GM12878 (cell line): ENCODE measurements around the gene AKAP13. TPM values are rescaled to one million over a fixed set of nuclear protein-coding genes. Genes with fewer than 3 reads are reported as not detected.

Experiments
- ATAC-seq: fragments of 200-7000 bp; cut with Tn5 transposase; 3 replicates; pipeline ENCODE4 v1.9.1; 2020; ENCODE audit warnings: mild to moderate bottlenecking, moderate library complexity
- BruUV-seq: library from RNA; stranded (reverse); fragments of 400-500 nt; replicated peaks from 2 replicates; lab custom pipeline; 2021; lab: Mats Ljungman, UMichigan
- CTCF ChIA-PET: fragments of 300-600 bp; sonication (Branson Sonifier 250); formaldehyde crosslinking; extraction: SDS; loops from one replicate; lab custom pipeline; 2021; ENCODE audit warnings: inconsistent platforms; lab: Yijun Ruan, JAX
- POLR2A ChIA-PET: fragments of 350-600 bp; formaldehyde crosslinking; extraction: SDS; loops from one replicate; lab custom pipeline; 2021; ENCODE audit warnings: inconsistent platforms; lab: Charles Lee
- RAD21 ChIA-PET: fragments of 300-600 bp; sonication (Branson Sonifier 250); formaldehyde crosslinking; loops from one replicate; lab custom pipeline; 2023; ENCODE audit warnings: antibody characterized with exemption; ENCODE audit not compliant: unreplicated experiment; lab: Charles Lee
- SMC1A ChIA-PET: fragments of 300-600 bp; sonication (Branson Sonifier 250); formaldehyde crosslinking; loops from one replicate; lab custom pipeline; 2023; ENCODE audit not compliant: unreplicated experiment, uncharacterized antibody; lab: Charles Lee
- DNase-seq: peaks from one replicate; pipeline ENCODE4 v3.0.0-alpha.2; 2011; ENCODE audit warnings: low read depth, low spot score
- FAIRE-seq: peaks from 3 replicates; lab custom pipeline; 2011; peaks lifted over from hg19 to GRCh38; lab: Jason Lieb, UNC
- H2AFZ ChIP-seq: 2 replicates; pipeline ENCODE4 v1.6.0; 2011; ENCODE audit warnings: low read depth, low read length, control low read depth; ENCODE audit not compliant: control insufficient read depth
- H3K27ac ChIP-seq: 2 replicates; pipeline ENCODE4 v1.5.1; 2011; ENCODE audit warnings: control low read depth; ENCODE audit not compliant: control insufficient read depth, insufficient read depth
- H3K27me3 ChIP-seq, 2 experiments: replicated peaks in 1 of 2; 2 replicates each; pipeline versions ENCODE4 v1.6.0 to v1.6.1; 2011; ENCODE audit warnings: low read length in 1 of 2; ENCODE audit not compliant: control insufficient read depth in 2 of 2, insufficient read depth in 2 of 2
- H3K36me3 ChIP-seq, 2 experiments: 2 replicates each; pipeline ENCODE4 v1.5.1; 2011; ENCODE audit warnings: low read length in 1 of 2; ENCODE audit not compliant: control insufficient read depth in 2 of 2, insufficient read depth in 2 of 2
- H3K4me1 ChIP-seq: 2 replicates; pipeline ENCODE4 v1.6.1; 2011; ENCODE audit warnings: mild to moderate bottlenecking, low read length, moderate library complexity, mixed read lengths; ENCODE audit not compliant: control insufficient read depth, insufficient read depth
- H3K4me2 ChIP-seq: 2 replicates; pipeline ENCODE4 v1.6.0; 2011; ENCODE audit warnings: control low read depth; ENCODE audit not compliant: control insufficient read depth, insufficient read depth
- H3K4me3 ChIP-seq: fragments of 200-600 bp; sonication (generic); 2 replicates; pipeline ENCODE4 v1.5.1; 2016
- H3K79me2 ChIP-seq: 2 replicates; pipeline ENCODE4 v1.6.0; 2011; ENCODE audit warnings: low read length; ENCODE audit not compliant: control insufficient read depth, insufficient read depth
- H3K9ac ChIP-seq: 2 replicates; pipeline ENCODE4 v1.8.0; 2011; ENCODE audit warnings: low read length, control low read depth, mixed read lengths; ENCODE audit not compliant: control insufficient read depth, insufficient read depth
- H3K9me3 ChIP-seq: replicated peaks from 3 replicates; pipeline ENCODE4 v1.5.1; 2011; ENCODE audit warnings: mild to moderate bottlenecking, low read length; ENCODE audit not compliant: control insufficient read depth, insufficient read depth
- H4K20me1 ChIP-seq: 2 replicates; pipeline ENCODE4 v1.6.0; 2011; ENCODE audit not compliant: control insufficient read depth, insufficient read depth
- BMI1 ChIP-seq: fragments of 450-650 bp; IDR thresholded peaks from 2 replicates; pipeline ENCODE4 v1.6.1; 2016; ENCODE audit warnings: mild to moderate bottlenecking, moderate library complexity, borderline replicate concordance
- ESRRA ChIP-seq: IDR thresholded peaks from 2 replicates; pipeline ENCODE4 v1.6.1; 2012; ENCODE audit warnings: mild to moderate bottlenecking, low read length, improper control_type of control experiment
- IRF4 ChIP-seq: IDR thresholded peaks from 2 replicates; pipeline ENCODE4 v1.6.1; 2011; ENCODE audit warnings: low read depth, low read length
- MXI1 ChIP-seq: fragments of 150-350 bp; IDR thresholded peaks from 2 replicates; pipeline ENCODE4 v1.6.1; 2011; ENCODE audit warnings: low read depth, mild to moderate bottlenecking, inconsistent platforms, low read length, improper control_type of control experiment
- NFYB ChIP-seq: IDR thresholded peaks from 2 replicates; pipeline ENCODE4 v1.6.1; 2011; ENCODE audit warnings: low read depth, mild to moderate bottlenecking, low read length, improper control_type of control experiment, moderate library complexity; ENCODE audit not compliant: insufficient read depth
- POU2F2 ChIP-seq: IDR thresholded peaks from 3 replicates; pipeline ENCODE4 v1.6.1; 2011; ENCODE audit warnings: low read depth, mild to moderate bottlenecking, low read length, borderline replicate concordance
- RAD21 ChIP-seq: IDR thresholded peaks from 2 replicates; pipeline ENCODE4 v1.6.1; 2011; ENCODE audit warnings: mild to moderate bottlenecking, low read depth, low read length, moderate library complexity; ENCODE audit not compliant: insufficient read depth
- RAD51 ChIP-seq: fragments of 450-650 bp; IDR thresholded peaks from 2 replicates; pipeline ENCODE4 v1.6.1; 2016; ENCODE audit warnings: moderate library complexity, mild to moderate bottlenecking, inconsistent platforms
- RELB ChIP-seq: fragments of 450-650 bp; IDR thresholded peaks from 2 replicates; pipeline ENCODE4 v1.6.1; 2017; ENCODE audit warnings: low read depth, mild to moderate bottlenecking, moderate library complexity
- SMARCA5 ChIP-seq: fragments of 450-650 bp; IDR thresholded peaks from 2 replicates; pipeline ENCODE4 v1.6.1; 2017; ENCODE audit warnings: mild to moderate bottlenecking
- in situ Hi-C: fragments of 300-500 bp; cut with MboI; formaldehyde crosslinking; loops from 9 replicates; pipeline ENCODE4 v1.14.3; 2018; ENCODE audit warnings: mixed read lengths
- intact Hi-C: fragments of 100-400 bp; cut with micrococcal nuclease; formaldehyde crosslinking; loops from one replicate; pipeline ENCODE4 v1.14.2; 2022; ENCODE audit not compliant: unreplicated experiment
- polyA plus RNA-seq, 11 experiments: library from polyadenylated mRNA; depleted of rRNA in 4 of 11; unstranded in 6 of 11; stranded (reverse) in 5 of 11; fragments of >200 nt; fragmentation: Nextera tagmentation in 4 of 11; fragmentation: Illumina TruSeq in 1 of 11; extraction: Ambion mirVana in 4 of 11; extraction: Trizol in 1 of 11; gene quantifications; 1 replicate in 1 of 11; 2 replicates in 10 of 11; pipeline versions ENCODE4 v1.2.1 to v1.2.3, GENCODE V29; 2011 to 2016; ENCODE audit warnings: inconsistent platforms in 2 of 11, missing spikeins in 2 of 11, low read depth in 1 of 11
- total RNA-seq, 4 experiments: library from RNA; depleted of rRNA in 3 of 4; stranded (reverse); fragments of >200 nt in 3 of 4; fragmentation: Illumina TruSeq in 1 of 4; extraction: Trizol in 1 of 4; gene quantifications; 2 replicates each; pipeline versions ENCODE4 v1.2.1 to v1.2.3, GENCODE V29; 2013 to 2021
- TF ChIP-seq, protein P1 (sequence below): fragments of 450-650 bp; IDR thresholded peaks from 2 replicates; pipeline ENCODE4 v1.6.1; 2017; ENCODE audit warnings: mild to moderate bottlenecking, moderate library complexity

Gene AKAP13
- total and polyA plus RNA-seq, 10 of the 15 experiments (the other 5 are each of a cell fraction or from before 2014, with no cell fraction given), result 14.4 to 74.9 (median 55.1) TPM

- peak; percentile 72 for TF ChIP-seq RAD21
- TF ChIP-seq SMARCA5, result no peak
- 0 out of 3 replicates have a peak, but pooled peaks have one; percentile 26 for TF ChIP-seq POU2F2
- no peak for TF ChIP-seq RAD51
- TF ChIP-seq IRF4, result peak; percentile 71; the same call in 1 of the 2 replicates
Observed at GRCh38 chr15:85730001-85730820, 349.8 kb downstream of the AKAP13 start (continued).

DNA sequence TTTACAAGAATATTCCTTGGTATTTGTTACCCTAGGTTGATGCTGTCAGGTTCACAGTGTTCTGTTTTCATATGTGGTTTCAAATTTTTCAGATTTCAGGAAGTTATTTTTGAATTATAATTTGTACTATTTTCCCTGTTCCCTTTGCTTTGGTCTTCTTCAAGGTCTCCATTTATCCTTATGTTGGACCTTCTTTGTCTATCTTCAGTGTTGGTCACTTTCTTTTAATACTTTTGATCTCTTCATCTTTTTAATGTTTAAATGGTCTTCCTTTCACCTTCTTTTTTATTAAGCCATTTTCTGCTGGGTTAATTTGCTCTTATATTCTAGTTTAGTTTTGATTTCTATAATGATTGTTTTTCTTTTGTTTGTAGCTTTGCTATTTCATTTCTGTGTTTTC lies 353.0 kb downstream of the AKAP13 start:
- intact Hi-C loops, result no loop called here
- TF ChIP-seq NFYB (no peak), ESRRA (no peak), RELB (0 out of 2 replicates have a peak, but pooled peaks have one; percentile 26), BMI1 (no peak), MXI1 (no peak)
- TF ChIP-seq, protein P1, sequence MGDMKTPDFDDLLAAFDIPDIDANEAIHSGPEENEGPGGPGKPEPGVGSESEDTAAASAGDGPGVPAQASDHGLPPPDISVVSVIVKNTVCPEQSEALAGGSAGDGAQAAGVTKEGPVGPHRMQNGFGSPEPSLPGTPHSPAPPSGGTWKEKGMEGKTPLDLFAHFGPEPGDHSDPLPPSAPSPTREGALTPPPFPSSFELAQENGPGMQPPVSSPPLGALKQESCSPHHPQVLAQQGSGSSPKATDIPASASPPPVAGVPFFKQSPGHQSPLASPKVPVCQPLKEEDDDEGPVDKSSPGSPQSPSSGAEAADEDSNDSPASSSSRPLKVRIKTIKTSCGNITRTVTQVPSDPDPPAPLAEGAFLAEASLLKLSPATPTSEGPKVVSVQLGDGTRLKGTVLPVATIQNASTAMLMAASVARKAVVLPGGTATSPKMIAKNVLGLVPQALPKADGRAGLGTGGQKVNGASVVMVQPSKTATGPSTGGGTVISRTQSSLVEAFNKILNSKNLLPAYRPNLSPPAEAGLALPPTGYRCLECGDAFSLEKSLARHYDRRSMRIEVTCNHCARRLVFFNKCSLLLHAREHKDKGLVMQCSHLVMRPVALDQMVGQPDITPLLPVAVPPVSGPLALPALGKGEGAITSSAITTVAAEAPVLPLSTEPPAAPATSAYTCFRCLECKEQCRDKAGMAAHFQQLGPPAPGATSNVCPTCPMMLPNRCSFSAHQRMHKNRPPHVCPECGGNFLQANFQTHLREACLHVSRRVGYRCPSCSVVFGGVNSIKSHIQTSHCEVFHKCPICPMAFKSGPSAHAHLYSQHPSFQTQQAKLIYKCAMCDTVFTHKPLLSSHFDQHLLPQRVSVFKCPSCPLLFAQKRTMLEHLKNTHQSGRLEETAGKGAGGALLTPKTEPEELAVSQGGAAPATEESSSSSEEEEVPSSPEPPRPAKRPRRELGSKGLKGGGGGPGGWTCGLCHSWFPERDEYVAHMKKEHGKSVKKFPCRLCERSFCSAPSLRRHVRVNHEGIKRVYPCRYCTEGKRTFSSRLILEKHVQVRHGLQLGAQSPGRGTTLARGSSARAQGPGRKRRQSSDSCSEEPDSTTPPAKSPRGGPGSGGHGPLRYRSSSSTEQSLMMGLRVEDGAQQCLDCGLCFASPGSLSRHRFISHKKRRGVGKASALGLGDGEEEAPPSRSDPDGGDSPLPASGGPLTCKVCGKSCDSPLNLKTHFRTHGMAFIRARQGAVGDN, result no peak
- POLR2A ChIA-PET, result no interaction called here

More for the DNA sequence above, 353.0 kb downstream of the AKAP13 start:
- SMC1A ChIA-PET, result no interaction called here
- Histone ChIP-seq H3K9ac (no peak overlapping the region), H3K27ac (no peak overlapping the region), H3K9me3 (peaks cover 3% of the 10 kb centered on the region; the same call in 2 of the 3 replicates), H4K20me1 (no peaks in the 10 kb centered on the region; the same call in 1 of the 2 replicates), H3K36me3 (peaks cover 8 to 46% of the 10 kb centered on the region in 2 experiments), H3K4me1 (no peaks in the 10 kb centered on the region), H3K4me2 (no peak overlapping the region), H3K79me2 (no peaks in the 10 kb centered on the region), H3K4me3 (no peak overlapping the region), H3K27me3 (no peaks in the 10 kb centered on the region), H2AFZ (no peak overlapping the region)
- no peak for ATAC-seq
- CTCF ChIA-PET, result no interaction called here
- in situ Hi-C loops, result loop anchor here (5.0 kb wide), 1 partner anchor 104 kb away; no protein-coding TSS in a partner anchor
- RAD21 ChIA-PET, result no interaction called here
- no TSS peak for BruUV-seq
- FAIRE-seq, result no peak
- no peak for DNase-seq
